HepG2 (cell line): Measurements from ENCODE around the gene LAMC3. TPM values are rescaled to one million over a fixed set of nuclear protein-coding genes. Genes with fewer than 3 reads are reported as not detected.

Experiments
- ATAC-seq: fragments of 200-7000 bp; cut with Tn5 transposase; 3 replicates; pipeline ENCODE4 v1.9.1; 2020; ENCODE audit warnings: mild to moderate bottlenecking, moderate library complexity
- BruUV-seq: library from RNA; stranded (reverse); fragments of 400-500 nt; replicated peaks from 2 replicates; lab custom pipeline; 2021; lab: Mats Ljungman, UMichigan
- CTCF ChIA-PET: fragments of 300-600 bp; formaldehyde crosslinking; extraction: SDS; loops from one replicate; lab custom pipeline; 2021; ENCODE audit warnings: low total read pairs, inconsistent platforms, low intra/inter-chr PET ratio; lab: Yijun Ruan, JAX
- POLR2A ChIA-PET: fragments of 350-600 bp; sonication (Branson Sonifier 250); formaldehyde crosslinking; loops from one replicate; lab custom pipeline; 2020; ENCODE audit warnings: antibody characterized with exemption, inconsistent platforms; lab: Yijun Ruan, JAX
- DNase-seq: peaks from one replicate; pipeline ENCODE4 v3.0.0-alpha.2; 2015; ENCODE audit warnings: low spot score
- FAIRE-seq: peaks from 3 replicates; lab custom pipeline; 2011; peaks lifted over from hg19 to GRCh38; lab: Jason Lieb, UNC
- H2AFZ ChIP-seq: one replicate; pipeline ENCODE4 v1.6.1; 2011; ENCODE audit warnings: low read length, inconsistent platforms
- H3K27ac ChIP-seq: fragments of 300-600 bp; 3 replicates; pipeline ENCODE4 v1.8.0; 2011; ENCODE audit warnings: mixed run types, mild to moderate bottlenecking, mixed read lengths, low read length, inconsistent platforms; ENCODE audit not compliant: insufficient read depth; ENCODE audit errors: extremely low read length
- H3K27me3 ChIP-seq, 2 experiments: fragments of 200-600 bp in 1 of 2; 2 replicates in 1 of 2; 3 replicates in 1 of 2; pipeline versions ENCODE4 v1.6.0 to v1.8.0; 2011; ENCODE audit warnings: low read length in 2 of 2, mild to moderate bottlenecking in 2 of 2, moderate library complexity in 2 of 2, inconsistent platforms in 1 of 2; ENCODE audit not compliant: insufficient read depth in 2 of 2, control insufficient read depth in 1 of 2
- H3K36me3 ChIP-seq, 2 experiments: fragments of 200-600 bp in 1 of 2; replicated peaks in 1 of 2; 2 replicates in 1 of 2; 3 replicates in 1 of 2; pipeline versions ENCODE4 v1.5.1 to v1.8.0; 2011; ENCODE audit warnings: low read length in 2 of 2, inconsistent platforms in 1 of 2; ENCODE audit not compliant: insufficient read depth in 2 of 2, control insufficient read depth in 1 of 2
- H3K4me1 ChIP-seq: 2 replicates; pipeline ENCODE4 v1.5.1; 2012; ENCODE audit warnings: low read length, inconsistent platforms; ENCODE audit not compliant: insufficient read depth
- H3K4me2 ChIP-seq: 2 replicates; pipeline ENCODE4 v1.6.0; 2011; ENCODE audit warnings: low read depth, low read length, inconsistent platforms
- H3K4me3 ChIP-seq, 3 experiments: fragments of 200-600 bp in 1 of 3; sonication (generic), shearing (Covaris generic) in 1 of 3; replicated peaks in 1 of 3; 2 replicates each; pipeline ENCODE4 v1.5.1; 2011 to 2016; ENCODE audit warnings: low read length in 3 of 3, inconsistent platforms in 2 of 3, low read depth in 2 of 3, mild to moderate bottlenecking in 2 of 3, control low read depth in 1 of 3, mixed read lengths in 1 of 3; ENCODE audit not compliant: insufficient read depth in 1 of 3
- H3K79me2 ChIP-seq: one replicate; pipeline ENCODE4 v1.6.1; 2011; ENCODE audit warnings: low read length, inconsistent platforms; ENCODE audit not compliant: insufficient read depth
- H3K9ac ChIP-seq: 2 replicates; pipeline ENCODE4 v1.6.0; 2011; ENCODE audit warnings: mild to moderate bottlenecking, low read depth, low read length, inconsistent platforms; ENCODE audit not compliant: insufficient read depth
- H3K9me3 ChIP-seq: 2 replicates; pipeline ENCODE4 v1.5.1; 2012; ENCODE audit warnings: mild to moderate bottlenecking, low read length
- H4K20me1 ChIP-seq: 2 replicates; pipeline ENCODE4 v1.6.0; 2011; ENCODE audit warnings: inconsistent platforms, mild to moderate bottlenecking, low read length, moderate library complexity; ENCODE audit not compliant: insufficient read depth
- ELF3 ChIP-seq: IDR thresholded peaks from 2 replicates; pipeline ENCODE4 v1.6.1; 2016; ENCODE audit warnings: missing genetic modification reagents, missing compliant biosample characterization
- GABPA ChIP-seq, 2 experiments: IDR thresholded peaks; 2 replicates each; pipeline ENCODE4 v1.6.1; 2011 to 2016; ENCODE audit warnings: low read depth in 2 of 2, low read length in 1 of 2, missing biosample characterization in 1 of 2, missing genetic modification characterization in 1 of 2
- GLI4 ChIP-seq: sonication (generic); formaldehyde crosslinking; IDR thresholded peaks from 2 replicates; pipeline ENCODE4 v1.5.1; 2020; ENCODE audit warnings: missing genetic modification reagents, mild to moderate bottlenecking, moderate library complexity, borderline replicate concordance
- HMGA1 ChIP-seq: sonication (generic); formaldehyde crosslinking; conservative IDR thresholded peaks from 2 replicates; pipeline ENCODE4 v1.4.0; 2020; ENCODE audit warnings: missing genetic modification reagents
- MXD1 ChIP-seq: sonication (generic); formaldehyde crosslinking; IDR thresholded peaks from 2 replicates; pipeline ENCODE4 v1.4.0; 2020; ENCODE audit warnings: mild to moderate bottlenecking, missing genetic modification reagents
- MXD3 ChIP-seq: IDR thresholded peaks from 2 replicates; pipeline ENCODE4 v1.6.1; 2016; ENCODE audit warnings: mild to moderate bottlenecking, missing biosample characterization, missing genetic modification reagents
- NFYC ChIP-seq: IDR thresholded peaks from 2 replicates; pipeline ENCODE4 v1.6.1; 2016; ENCODE audit warnings: missing genetic modification reagents, missing compliant biosample characterization
- SNAPC4 ChIP-seq: sonication (generic); formaldehyde crosslinking; IDR thresholded peaks from 2 replicates; pipeline ENCODE4 v1.4.0; 2020; ENCODE audit warnings: mild to moderate bottlenecking, missing genetic modification reagents
- SP4 ChIP-seq: sonication (generic); formaldehyde crosslinking; IDR thresholded peaks from 2 replicates; pipeline ENCODE4 v1.8.1; 2023; ENCODE audit warnings: mild to moderate bottlenecking, missing genetic modification reagents
- TFDP1 ChIP-seq: IDR thresholded peaks from 2 replicates; pipeline ENCODE4 v1.6.1; 2016; ENCODE audit warnings: missing compliant biosample characterization, missing genetic modification reagents, borderline replicate concordance
- TGIF2 ChIP-seq: IDR thresholded peaks from 2 replicates; pipeline ENCODE4 v1.6.1; 2016; ENCODE audit warnings: control low read depth, missing compliant biosample characterization
- U2AF2 ChIP-seq: fragments of 200-400 bp; formaldehyde crosslinking; IDR thresholded peaks from 2 replicates; pipeline ENCODE4 v1.6.1; 2017; ENCODE audit warnings: low read depth, mild to moderate bottlenecking, low read length
- ZFP36L1 ChIP-seq: sonication (generic); formaldehyde crosslinking; IDR thresholded peaks from 2 replicates; pipeline ENCODE4 v1.8.0; 2022; ENCODE audit warnings: mild to moderate bottlenecking, missing genetic modification reagents, moderate library complexity
- ZFP82 ChIP-seq: sonication (generic); formaldehyde crosslinking; IDR thresholded peaks from 2 replicates; pipeline ENCODE4 v1.5.1; 2020; ENCODE audit warnings: mild to moderate bottlenecking, missing genetic modification reagents, borderline replicate concordance
- ZNF24 ChIP-seq: fragments of 450-650 bp; IDR thresholded peaks from 2 replicates; pipeline ENCODE4 v1.6.1; 2017; ENCODE audit warnings: antibody characterized with exemption, mild to moderate bottlenecking
- ZNF251 ChIP-seq: sonication (generic); formaldehyde crosslinking; IDR thresholded peaks from 2 replicates; pipeline ENCODE4 v1.9.0; 2021; ENCODE audit warnings: mild to moderate bottlenecking, missing genetic modification reagents
- ZNF567 ChIP-seq: sonication (generic); formaldehyde crosslinking; IDR thresholded peaks from 2 replicates; pipeline ENCODE4 v1.8.1; 2023; ENCODE audit warnings: mild to moderate bottlenecking, missing genetic modification reagents, borderline replicate concordance
- ZNF781 ChIP-seq: sonication (generic); formaldehyde crosslinking; IDR thresholded peaks from 2 replicates; pipeline ENCODE4 v1.5.1; 2020; ENCODE audit warnings: borderline replicate concordance, mild to moderate bottlenecking, missing genetic modification reagents; ENCODE audit errors: not compliant biosample characterization
- WGBS: methylation state at CpG from one replicate; pipeline ENCODE4 v1.1.6; 2017; ENCODE audit warnings: low lambda C conversion rate; 5-methylcytosine and 5-hydroxymethylcytosine counted together
- in situ Hi-C: cut with HindIII; loops from 2 replicates; pipeline ENCODE4 v1.10.0; 2017; ENCODE audit warnings: low pct_unique_long_range_greater_than_20kb; ENCODE audit not compliant: extremely low pct_ligation_motif_present
- intact Hi-C: fragments of 100-400 bp; cut with micrococcal nuclease; formaldehyde crosslinking; loops from one replicate; pipeline ENCODE4 v1.10.0; 2022; ENCODE audit not compliant: unreplicated experiment
- polyA plus RNA-seq, 8 experiments: library from polyadenylated mRNA; depleted of rRNA in 3 of 8; stranded (reverse) in 7 of 8; unstranded in 1 of 8; fragments of >200 nt; fragmentation: Illumina TruSeq in 4 of 8; extraction: Trizol in 4 of 8; gene quantifications; 2 replicates each; pipeline versions ENCODE4 v1.2.1 to v1.2.3, GENCODE V29; 2011 to 2016; ENCODE audit warnings: low read depth in 4 of 8, missing spikeins in 1 of 8, mixed read lengths in 1 of 8; ENCODE audit not compliant: insufficient read depth in 1 of 8
- total RNA-seq, 5 experiments: library from RNA; depleted of rRNA; stranded (reverse); fragments of >200 nt; fragmentation: Illumina TruSeq; extraction: Trizol; gene quantifications; 2 replicates each; pipeline ENCODE4 v1.2.3, GENCODE V29; 2016; ENCODE audit warnings: low read depth in 1 of 5

Gene LAMC3
- total and polyA plus RNA-seq, 2 of the 13 experiments (the other 11 are each of a cell fraction or from before 2014, with no cell fraction given), result 0.07 to 0.57 TPM

GRCh38 chr9:130989891-130990290, 19.1 kb upstream of the LAMC3 start:
- Histone ChIP-seq H2AFZ (no peak overlapping the region), H3K9me3 (no peaks in the 10 kb centered on the region), H3K4me1 (peaks cover 15% of the 10 kb centered on the region), H3K4me2 (no peak overlapping the region), H3K27ac (no peak overlapping the region), H4K20me1 (no peaks in the 10 kb centered on the region), H3K36me3 (no peaks in the 10 kb centered on the region), H3K27me3 (peaks cover 11 to 96% of the 10 kb centered on the region in 2 experiments), H3K4me3 (no peak overlapping the region), H3K9ac (no peak overlapping the region), H3K79me2 (no peaks in the 10 kb centered on the region)
- DNase-seq (no peak), FAIRE-seq (no peak), ATAC-seq (no peak)
- WGBS, result 0% methylated on average over 1 of the region's 22 CpGs
- intact Hi-C loops, result no loop called here
- no TSS peak for BruUV-seq
- POLR2A ChIA-PET, result no interaction called here
- TF ChIP-seq ZNF781 (CRISPR knock-in tag) (no peak), ZNF24 (no peak), MXD1 (CRISPR knock-in tag) (no peak), ZFP36L1 (CRISPR knock-in tag) (no peak), ZFP82 (no peak), GABPA (IDR thresholded peaks at IDR 0.05; ENCODE audit: low read depth, low read length) (no peak), GABPA (CRISPR knock-in tag; IDR thresholded peaks at IDR 0.05; ENCODE audit: low read depth) (no peak), TGIF2 (CRISPR knock-in tag) (no peak), ZNF567 (no peak), TFDP1 (CRISPR knock-in tag) (no peak), ELF3 (CRISPR knock-in tag) (no peak), NFYC (no peak), MXD3 (CRISPR knock-in tag) (no peak), SP4 (CRISPR knock-in tag) (no peak), HMGA1 (no peak), U2AF2 (no peak), GLI4 (CRISPR knock-in tag) (no peak), ZNF251 (no peak), SNAPC4 (CRISPR knock-in tag) (no peak)
- CTCF ChIA-PET, result no interaction called here
- in situ Hi-C loops, result loop anchor here (10.0 kb wide), 2 partner anchors 95 to 275 kb away; partner anchors contain the start of gene QRFP
